GM12878 (cell line): ENCODE data around the gene ADD2. TPM values are rescaled to one million over a fixed set of nuclear protein-coding genes. Genes with fewer than 3 reads are reported as not detected.

ENCODE experiments used
- ATAC-seq: fragments of 200-7000 bp; cut with Tn5 transposase; 3 replicates; pipeline ENCODE4 v1.9.1; 2020; ENCODE audit warnings: mild to moderate bottlenecking, moderate library complexity
- BruUV-seq: library from RNA; stranded (reverse); fragments of 400-500 nt; replicated peaks from 2 replicates; lab custom pipeline; 2021; lab: Mats Ljungman, UMichigan
- CTCF ChIA-PET: fragments of 300-600 bp; sonication (Branson Sonifier 250); formaldehyde crosslinking; extraction: SDS; loops from one replicate; lab custom pipeline; 2021; ENCODE audit warnings: inconsistent platforms; lab: Yijun Ruan, JAX
- POLR2A ChIA-PET: fragments of 350-600 bp; formaldehyde crosslinking; extraction: SDS; loops from one replicate; lab custom pipeline; 2021; ENCODE audit warnings: inconsistent platforms; lab: Charles Lee
- RAD21 ChIA-PET: fragments of 300-600 bp; sonication (Branson Sonifier 250); formaldehyde crosslinking; loops from one replicate; lab custom pipeline; 2023; ENCODE audit warnings: antibody characterized with exemption; ENCODE audit not compliant: unreplicated experiment; lab: Charles Lee
- SMC1A ChIA-PET: fragments of 300-600 bp; sonication (Branson Sonifier 250); formaldehyde crosslinking; loops from one replicate; lab custom pipeline; 2023; ENCODE audit not compliant: unreplicated experiment, uncharacterized antibody; lab: Charles Lee
- DNase-seq: peaks from one replicate; pipeline ENCODE4 v3.0.0-alpha.2; 2011; ENCODE audit warnings: low read depth, low spot score
- FAIRE-seq: peaks from 3 replicates; lab custom pipeline; 2011; peaks lifted over from hg19 to GRCh38; lab: Jason Lieb, UNC
- H2AFZ ChIP-seq: 2 replicates; pipeline ENCODE4 v1.6.0; 2011; ENCODE audit warnings: low read depth, low read length, control low read depth; ENCODE audit not compliant: control insufficient read depth
- H3K27ac ChIP-seq: 2 replicates; pipeline ENCODE4 v1.5.1; 2011; ENCODE audit warnings: control low read depth; ENCODE audit not compliant: control insufficient read depth, insufficient read depth
- H3K27me3 ChIP-seq, 2 experiments: replicated peaks in 1 of 2; 2 replicates each; pipeline versions ENCODE4 v1.6.0 to v1.6.1; 2011; ENCODE audit warnings: low read length in 1 of 2; ENCODE audit not compliant: control insufficient read depth in 2 of 2, insufficient read depth in 2 of 2
- H3K36me3 ChIP-seq, 2 experiments: 2 replicates each; pipeline ENCODE4 v1.5.1; 2011; ENCODE audit warnings: low read length in 1 of 2; ENCODE audit not compliant: control insufficient read depth in 2 of 2, insufficient read depth in 2 of 2
- H3K4me1 ChIP-seq: 2 replicates; pipeline ENCODE4 v1.6.1; 2011; ENCODE audit warnings: mild to moderate bottlenecking, low read length, moderate library complexity, mixed read lengths; ENCODE audit not compliant: control insufficient read depth, insufficient read depth
- H3K4me2 ChIP-seq: 2 replicates; pipeline ENCODE4 v1.6.0; 2011; ENCODE audit warnings: control low read depth; ENCODE audit not compliant: control insufficient read depth, insufficient read depth
- H3K4me3 ChIP-seq: fragments of 200-600 bp; sonication (generic); 2 replicates; pipeline ENCODE4 v1.5.1; 2016
- H3K79me2 ChIP-seq: 2 replicates; pipeline ENCODE4 v1.6.0; 2011; ENCODE audit warnings: low read length; ENCODE audit not compliant: control insufficient read depth, insufficient read depth
- H3K9ac ChIP-seq: 2 replicates; pipeline ENCODE4 v1.8.0; 2011; ENCODE audit warnings: low read length, control low read depth, mixed read lengths; ENCODE audit not compliant: control insufficient read depth, insufficient read depth
- H3K9me3 ChIP-seq: replicated peaks from 3 replicates; pipeline ENCODE4 v1.5.1; 2011; ENCODE audit warnings: mild to moderate bottlenecking, low read length; ENCODE audit not compliant: control insufficient read depth, insufficient read depth
- H4K20me1 ChIP-seq: 2 replicates; pipeline ENCODE4 v1.6.0; 2011; ENCODE audit not compliant: control insufficient read depth, insufficient read depth
- BMI1 ChIP-seq: fragments of 450-650 bp; IDR thresholded peaks from 2 replicates; pipeline ENCODE4 v1.6.1; 2016; ENCODE audit warnings: mild to moderate bottlenecking, moderate library complexity, borderline replicate concordance
- CREM ChIP-seq: IDR thresholded peaks from 2 replicates; pipeline ENCODE4 v1.6.1; 2014; ENCODE audit warnings: antibody characterized with exemption, low read depth
- CUX1 ChIP-seq: IDR thresholded peaks from 2 replicates; pipeline ENCODE4 v1.6.1; 2012; ENCODE audit warnings: improper control_type of control experiment, low read depth, low read length; ENCODE audit not compliant: insufficient replicate concordance
- ETV6 ChIP-seq, 2 experiments: fragments of 450-650 bp in 1 of 2; IDR thresholded peaks in 1 of 2; conservative IDR thresholded peaks in 1 of 2; 2 replicates each; pipeline ENCODE4 v1.6.1; 2014; ENCODE audit warnings: antibody characterized with exemption in 1 of 2, borderline replicate concordance in 1 of 2, low read depth in 1 of 2, mild to moderate bottlenecking in 1 of 2, moderate library complexity in 1 of 2
- HSF1 ChIP-seq: fragments of 150-350 bp; IDR thresholded peaks from 2 replicates; pipeline ENCODE4 v1.6.1; 2014; ENCODE audit warnings: mild to moderate bottlenecking, low read depth, low read length
- MYC ChIP-seq: IDR thresholded peaks from 2 replicates; pipeline ENCODE4 v1.6.1; 2011; ENCODE audit warnings: mild to moderate bottlenecking, low read length, moderate library complexity, inconsistent platforms; ENCODE audit not compliant: insufficient read depth, insufficient replicate concordance, insufficient read length, severe bottlenecking
- POLR2AphosphoS2 ChIP-seq: IDR thresholded peaks from 2 replicates; pipeline ENCODE4 v1.6.1; 2011; ENCODE audit warnings: low read depth, mild to moderate bottlenecking, low read length, improper control_type of control experiment, moderate library complexity
- RB1 ChIP-seq: fragments of 450-650 bp; formaldehyde crosslinking; IDR thresholded peaks from 2 replicates; pipeline ENCODE4 v1.6.1; 2017; ENCODE audit warnings: mild to moderate bottlenecking, borderline replicate concordance
- SREBF1 ChIP-seq: IDR thresholded peaks from 2 replicates; pipeline ENCODE4 v1.6.1; 2012; ENCODE audit warnings: mild to moderate bottlenecking, low read length
- USF1 ChIP-seq: IDR thresholded peaks from 2 replicates; pipeline ENCODE4 v1.6.1; 2011; ENCODE audit warnings: borderline replicate concordance, low read depth, mild to moderate bottlenecking, moderate library complexity, mixed read lengths, low read length; ENCODE audit not compliant: insufficient read depth; ENCODE audit errors: extremely low read length
- WRNIP1 ChIP-seq: IDR thresholded peaks from 2 replicates; pipeline ENCODE4 v1.6.1; 2011; ENCODE audit warnings: low read depth, low read length, improper control_type of control experiment, borderline replicate concordance
- in situ Hi-C: fragments of 300-500 bp; cut with MboI; formaldehyde crosslinking; loops from 9 replicates; pipeline ENCODE4 v1.14.3; 2018; ENCODE audit warnings: mixed read lengths
- intact Hi-C: fragments of 100-400 bp; cut with micrococcal nuclease; formaldehyde crosslinking; loops from one replicate; pipeline ENCODE4 v1.14.2; 2022; ENCODE audit not compliant: unreplicated experiment
- polyA plus RNA-seq, 11 experiments: library from polyadenylated mRNA; depleted of rRNA in 4 of 11; unstranded in 6 of 11; stranded (reverse) in 5 of 11; fragments of >200 nt; fragmentation: Nextera tagmentation in 4 of 11; fragmentation: Illumina TruSeq in 1 of 11; extraction: Ambion mirVana in 4 of 11; extraction: Trizol in 1 of 11; gene quantifications; 1 replicate in 1 of 11; 2 replicates in 10 of 11; pipeline versions ENCODE4 v1.2.1 to v1.2.3, GENCODE V29; 2011 to 2016; ENCODE audit warnings: inconsistent platforms in 2 of 11, missing spikeins in 2 of 11, low read depth in 1 of 11
- total RNA-seq, 4 experiments: library from RNA; depleted of rRNA in 3 of 4; stranded (reverse); fragments of >200 nt in 3 of 4; fragmentation: Illumina TruSeq in 1 of 4; extraction: Trizol in 1 of 4; gene quantifications; 2 replicates each; pipeline versions ENCODE4 v1.2.1 to v1.2.3, GENCODE V29; 2013 to 2021

The ADD2 gene
- total and polyA plus RNA-seq, 10 of the 15 experiments (the other 5 are each of a cell fraction or from before 2014, with no cell fraction given): 0.05 to 0.13 (median 0.08) TPM; not detected in 7

GRCh38 chr2:70651727-70652126 lies 116.3 kb downstream of the ADD2 start (continued):
- TF ChIP-seq MYC: no peak
- TF ChIP-seq WRNIP1: no peak
- TF ChIP-seq CREM: no peak
- no peak for TF ChIP-seq SREBF1

- H3K79me2 ChIP-seq: no peaks in the 10 kb centered on the region
- H3K4me1 ChIP-seq: no peaks in the 10 kb centered on the region
- DNase-seq (no peak), ATAC-seq (no peak), FAIRE-seq (no peak)
- RAD21 ChIA-PET: no interaction called here
- POLR2A ChIA-PET: no interaction called here
- H3K4me3 ChIP-seq: no peak overlapping the region
- H3K27me3 ChIP-seq: peaks cover 0 to 2% of the 10 kb centered on the region in 2 experiments; a peak in 2 of 4 replicates
- TF ChIP-seq CUX1 (no peak), RB1 (no peak), ETV6 (conservative IDR thresholded peaks at IDR 0.05 in 1 of 2, IDR thresholded peaks at IDR 0.05 in 1 of 2; ENCODE audit: borderline replicate concordance in 1 of 2, low read depth in 1 of 2) (no peak), BMI1 (no peak), USF1 (no peak), HSF1 (no peak), POLR2AphosphoS2 (no peak)
- no peaks in the 10 kb centered on the region for H3K9me3 ChIP-seq
- BruUV-seq: no TSS peak
- H3K36me3 ChIP-seq: no peaks in the 10 kb centered on the region
- intact Hi-C loops (no loop called here), in situ Hi-C loops (no loop called here)
- H4K20me1 ChIP-seq: no peaks in the 10 kb centered on the region
- H3K27ac ChIP-seq: no peak overlapping the region
- H3K4me2 ChIP-seq: no peak overlapping the region
- H2AFZ ChIP-seq: no peak overlapping the region
- CTCF ChIA-PET: interaction anchor here (1.5 kb wide), 1 partner anchor 347 kb away, joined by 5 read pairs; no protein-coding TSS in a partner anchor
- SMC1A ChIA-PET: no interaction called here
- no peak overlapping the region for H3K9ac ChIP-seq
Measured at GRCh38 chr2:70651014-70651413, 117.0 kb downstream of the ADD2 start.
